ENCODE measurements around the gene ARNT2.

Gene ARNT2

DNA sequence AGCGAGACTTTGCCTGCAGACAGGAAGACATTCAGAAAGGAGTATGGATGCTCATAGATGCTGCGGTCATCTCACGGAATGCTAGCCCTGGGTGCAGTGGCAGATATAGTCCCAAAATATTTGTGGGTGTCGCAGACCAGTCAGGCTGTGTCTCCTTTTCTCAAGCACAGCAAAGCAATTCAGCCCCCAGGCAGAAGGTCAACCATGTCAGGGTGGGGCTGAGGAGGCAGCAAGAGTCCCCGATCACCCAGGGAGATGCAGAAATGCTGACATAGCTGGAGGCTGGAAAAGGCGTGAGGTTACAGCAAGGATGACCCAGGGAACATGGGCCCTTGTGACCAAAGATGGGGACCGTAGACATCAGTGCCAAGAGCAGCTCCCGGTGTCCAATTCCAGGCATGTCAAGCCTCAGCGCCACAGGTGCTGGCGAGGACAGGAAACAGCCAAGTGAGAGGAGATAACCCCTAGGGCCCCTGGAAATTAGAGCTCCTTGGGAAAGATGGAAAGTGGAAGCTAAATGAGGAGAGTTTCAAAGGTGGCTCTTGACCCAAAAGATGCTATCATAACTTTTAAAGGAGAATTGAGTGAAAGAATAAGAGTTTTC, 209.7 kb downstream of the ARNT2 start:
- H3K4me3 ChIP-seq (ENCODE audit: control insufficient read depth, low read depth, low read length) = no peak overlapping the region
- TF ChIP-seq CTCF (conservative IDR thresholded peaks at IDR 0.05; ENCODE audit: control insufficient read depth, insufficient read depth, low read depth, low read length) = no peak
- DNase-seq (ENCODE audit: low read depth) = no peak

- TF ChIP-seq CTCF (conservative IDR thresholded peaks at IDR 0.05; ENCODE audit: control insufficient read depth, insufficient read depth, low read depth, low read length) = no peak
These were observed 210.7 kb downstream of the ARNT2 start for GRCh38 chr15:80614711-80615360.

GRCh38 chr15:80615361-80615736, 211.2 kb downstream of the ARNT2 start:
- no peak for DNase-seq (ENCODE audit: low read depth)
- TF ChIP-seq CTCF (conservative IDR thresholded peaks at IDR 0.05; ENCODE audit: control insufficient read depth, insufficient read depth, low read depth, low read length) = no peak
- H3K4me3 ChIP-seq (ENCODE audit: control insufficient read depth, low read depth, low read length) = no peak overlapping the region

More at GRCh38 chr15:80614711-80615360, 210.7 kb downstream of the ARNT2 start:
- H3K4me3 ChIP-seq (ENCODE audit: control insufficient read depth, low read depth, low read length) = no peak overlapping the region
- no peak for DNase-seq (ENCODE audit: low read depth)

- peak; percentile 82 for DNase-seq (ENCODE audit: low read depth)
- no peak overlapping the region for H3K4me3 ChIP-seq (ENCODE audit: control insufficient read depth, low read depth, low read length)
- no peak for TF ChIP-seq CTCF (conservative IDR thresholded peaks at IDR 0.05; ENCODE audit: control insufficient read depth, insufficient read depth, low read depth, low read length)
These were observed 211.7 kb downstream of the ARNT2 start for GRCh38 chr15:80615783-80616391.

DNA sequence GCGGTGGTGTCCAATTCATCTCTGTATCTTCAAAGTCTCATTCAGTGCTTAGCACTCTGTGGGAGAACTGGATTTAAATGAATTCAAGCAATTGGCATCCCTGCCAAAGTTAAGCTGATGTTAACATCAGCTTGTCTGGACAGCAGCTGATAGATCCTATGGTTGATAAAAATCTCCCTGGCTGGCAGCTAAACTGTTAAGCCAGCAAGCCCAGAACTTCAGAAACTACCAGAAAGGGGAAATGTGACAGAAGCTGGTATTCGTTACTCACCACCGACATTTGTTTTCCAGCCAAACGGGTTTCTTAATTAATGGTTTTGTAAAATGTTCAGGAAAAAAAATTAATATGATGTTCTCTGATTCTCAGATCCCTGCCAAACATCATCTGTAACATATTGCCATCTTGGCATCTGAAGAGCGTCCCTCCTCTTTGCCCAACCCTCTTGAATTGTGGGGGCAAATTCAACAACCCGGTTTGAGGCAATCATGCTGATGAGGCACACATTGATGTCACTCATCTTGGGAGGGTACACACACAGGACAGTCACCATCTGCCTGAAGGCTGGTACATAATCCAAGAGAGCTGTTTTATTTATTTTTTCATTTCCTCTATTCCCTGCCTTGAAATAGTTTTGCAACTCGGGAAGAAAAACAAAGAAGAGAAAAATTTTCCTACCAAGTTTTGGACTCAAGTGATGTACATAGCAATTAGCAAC, 214.7 kb downstream of the ARNT2 start:
- no peak for TF ChIP-seq CTCF (conservative IDR thresholded peaks at IDR 0.05; ENCODE audit: control insufficient read depth, insufficient read depth, low read depth, low read length)
- no peak for DNase-seq (ENCODE audit: low read depth)
- no peak overlapping the region for H3K4me3 ChIP-seq (ENCODE audit: control insufficient read depth, low read depth, low read length)

DNA sequence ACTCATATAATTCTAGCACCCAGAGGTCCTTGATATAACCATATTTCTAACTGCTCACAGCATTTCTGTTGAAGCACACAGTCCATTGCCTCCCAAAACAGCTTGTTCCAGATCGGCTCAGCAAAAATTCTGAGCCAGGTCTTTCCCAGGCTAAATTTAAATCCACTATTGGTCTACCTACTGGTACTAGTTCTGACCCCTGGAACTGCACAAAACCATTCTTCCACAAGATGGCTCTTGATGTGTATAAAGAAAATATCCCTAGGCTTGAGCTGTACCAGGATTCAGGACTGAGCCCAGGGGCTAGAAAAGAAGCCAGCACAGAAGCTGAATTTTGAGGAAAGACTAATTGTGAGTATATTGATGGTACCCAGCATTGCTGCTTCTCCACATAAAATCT, 215.5 kb downstream of the ARNT2 start:
- peak; percentile 33 for DNase-seq (ENCODE audit: low read depth)
- TF ChIP-seq CTCF (conservative IDR thresholded peaks at IDR 0.05; ENCODE audit: control insufficient read depth, insufficient read depth, low read depth, low read length) = peak; percentile 18
- no peak overlapping the region for H3K4me3 ChIP-seq (ENCODE audit: control insufficient read depth, low read depth, low read length)

Data from fibroblast of mammary gland (primary cell).